ENCODE measurements around the gene FOXP1. TPM values are rescaled to one million over a fixed set of nuclear protein-coding genes. Genes with fewer than 3 reads are reported as not detected.

Gene FOXP1
- total RNA-seq, 1 donor from 2014 or later, result 31.1 TPM

- Mint-ChIP-seq H3K36me3 (ENCODE audit: unreplicated experiment) (no peaks in the 10 kb centered on the region), H3K9me3 (ENCODE audit: unreplicated experiment) (no peaks in the 10 kb centered on the region), H3K4me1 (ENCODE audit: low read depth, unreplicated experiment) (no peaks in the 10 kb centered on the region), H3K27ac (ENCODE audit: unreplicated experiment) (no peak overlapping the region), H3K4me3 (ENCODE audit: unreplicated experiment) (no peak overlapping the region), H3K27me3 (ENCODE audit: unreplicated experiment) (no peaks in the 10 kb centered on the region)
- DNase-seq, result no peak
- no peak for TF ChIP-seq CTCF (IDR thresholded peaks at IDR 0.05; ENCODE audit: partially characterized antibody, unreplicated experiment)
Measured at GRCh38 chr3:71514621-71515020, 68.9 kb downstream of the FOXP1 start.

GRCh38 chr3:71513515-71513914 lies 70.0 kb downstream of the FOXP1 start:
- no peak overlapping the region for H3K4me3 Mint-ChIP-seq (ENCODE audit: unreplicated experiment)
- DNase-seq, result no peak
- no peaks in the 10 kb centered on the region for H3K36me3 Mint-ChIP-seq (ENCODE audit: unreplicated experiment)
- no peak overlapping the region for H3K27ac Mint-ChIP-seq (ENCODE audit: unreplicated experiment)
- H3K4me1 Mint-ChIP-seq (ENCODE audit: low read depth, unreplicated experiment), result no peaks in the 10 kb centered on the region
- H3K27me3 Mint-ChIP-seq (ENCODE audit: unreplicated experiment), result no peaks in the 10 kb centered on the region
- TF ChIP-seq CTCF (IDR thresholded peaks at IDR 0.05; ENCODE audit: partially characterized antibody, unreplicated experiment), result no peak
- H3K9me3 Mint-ChIP-seq (ENCODE audit: unreplicated experiment), result no peaks in the 10 kb centered on the region

- H3K9me3 Mint-ChIP-seq (ENCODE audit: unreplicated experiment), result no peaks in the 10 kb centered on the region
- TF ChIP-seq CTCF (IDR thresholded peaks at IDR 0.05; ENCODE audit: partially characterized antibody, unreplicated experiment), result no peak
- H3K4me1 Mint-ChIP-seq (ENCODE audit: low read depth, unreplicated experiment), result no peaks in the 10 kb centered on the region
- no peaks in the 10 kb centered on the region for H3K27me3 Mint-ChIP-seq (ENCODE audit: unreplicated experiment)
- no peak overlapping the region for H3K4me3 Mint-ChIP-seq (ENCODE audit: unreplicated experiment)
- DNase-seq, result no peak
- no peak overlapping the region for H3K27ac Mint-ChIP-seq (ENCODE audit: unreplicated experiment)
- H3K36me3 Mint-ChIP-seq (ENCODE audit: unreplicated experiment), result no peaks in the 10 kb centered on the region
Measured at GRCh38 chr3:71513081-71513480, 70.4 kb downstream of the FOXP1 start.

- Mint-ChIP-seq H3K27me3 (ENCODE audit: unreplicated experiment) (no peaks in the 10 kb centered on the region), H3K4me1 (ENCODE audit: low read depth, unreplicated experiment) (no peaks in the 10 kb centered on the region), H3K27ac (ENCODE audit: unreplicated experiment) (no peak overlapping the region), H3K4me3 (ENCODE audit: unreplicated experiment) (no peak overlapping the region), H3K9me3 (ENCODE audit: unreplicated experiment) (no peaks in the 10 kb centered on the region), H3K36me3 (ENCODE audit: unreplicated experiment) (no peaks in the 10 kb centered on the region)
- DNase-seq, result no peak
- no peak for TF ChIP-seq CTCF (IDR thresholded peaks at IDR 0.05; ENCODE audit: partially characterized antibody, unreplicated experiment)
Measured at GRCh38 chr3:71512544-71512943, 71.0 kb downstream of the FOXP1 start.

- Mint-ChIP-seq H3K4me1 (ENCODE audit: low read depth, unreplicated experiment) (no peaks in the 10 kb centered on the region), H3K4me3 (ENCODE audit: unreplicated experiment) (no peak overlapping the region), H3K9me3 (ENCODE audit: unreplicated experiment) (no peaks in the 10 kb centered on the region), H3K36me3 (ENCODE audit: unreplicated experiment) (no peaks in the 10 kb centered on the region), H3K27me3 (ENCODE audit: unreplicated experiment) (no peaks in the 10 kb centered on the region), H3K27ac (ENCODE audit: unreplicated experiment) (no peak overlapping the region)
- no peak for TF ChIP-seq CTCF (IDR thresholded peaks at IDR 0.05; ENCODE audit: partially characterized antibody, unreplicated experiment)
- no peak for DNase-seq
Measured at GRCh38 chr3:71512000-71512399, 71.5 kb downstream of the FOXP1 start.

All from glutamatergic neuron (in vitro differentiated cells).